ENCODE results near the gene PIGK.
"Not testable (repeated sequence)": the region's sequence is repeated elsewhere in the genome, so short reads cannot be mapped to it uniquely, and the experiment has no call there.

PIGK gene

DNA sequence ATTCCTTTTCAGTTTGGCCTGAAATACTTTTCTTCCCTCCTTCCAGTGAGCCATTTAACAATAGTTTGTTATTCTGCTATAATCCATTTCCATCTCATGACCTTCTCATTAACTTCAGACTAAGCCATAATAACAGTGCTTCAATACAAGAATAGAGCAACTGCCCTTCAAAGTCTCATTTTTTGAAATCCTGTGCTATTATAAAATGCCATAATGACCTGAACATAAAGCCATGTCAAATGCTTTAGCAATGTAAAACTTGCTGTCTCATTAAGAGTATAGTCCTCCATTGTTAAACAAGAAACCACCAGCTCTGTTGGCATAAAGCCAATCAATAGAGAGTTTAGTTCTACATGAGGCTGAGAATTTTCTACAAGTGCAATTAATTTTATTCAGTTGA lies 9.6 kb upstream of the PIGK start:
- no peak for TF ChIP-seq CTCF (IDR thresholded peaks at IDR 0.05; ENCODE audit: extremely low read depth, insufficient read depth, missing control alignments)
- no peak for DNase-seq (ENCODE audit: low spot score)
- in situ Hi-C loops (cut with MboI; ENCODE audit: low pct_unique_long_range_greater_than_20kb, low sequenced_read_pairs, unreplicated experiment), result no loop called here

DNA sequence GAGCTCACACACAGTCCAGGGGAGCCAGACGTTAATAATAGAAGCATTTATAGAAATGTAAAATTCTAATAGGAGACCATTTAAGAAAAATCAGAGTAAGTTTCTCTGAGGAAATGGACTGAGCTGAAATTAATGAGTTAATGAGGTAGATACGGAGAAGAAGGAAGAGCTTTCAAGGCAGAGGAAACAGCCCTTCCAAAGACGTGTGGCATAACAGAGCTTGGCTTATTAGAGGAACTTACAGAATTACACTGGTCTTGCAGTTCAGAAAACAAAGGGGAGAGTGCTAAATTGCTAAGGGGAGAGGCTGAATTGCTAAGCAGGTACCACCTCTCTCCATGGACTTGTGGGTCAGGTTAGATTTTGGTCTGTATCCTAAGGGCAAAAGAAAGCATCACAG lies 8.2 kb upstream of the PIGK start:
- in situ Hi-C loops (cut with MboI; ENCODE audit: low pct_unique_long_range_greater_than_20kb, low sequenced_read_pairs, unreplicated experiment), result no loop called here
- TF ChIP-seq CTCF (IDR thresholded peaks at IDR 0.05; ENCODE audit: extremely low read depth, insufficient read depth, missing control alignments), result no peak
- DNase-seq (ENCODE audit: low spot score), result no peak

- in situ Hi-C loops (cut with MboI; ENCODE audit: low pct_unique_long_range_greater_than_20kb, low sequenced_read_pairs, unreplicated experiment), result no loop called here
- DNase-seq (ENCODE audit: low spot score), result no peak
- no peak for TF ChIP-seq CTCF (IDR thresholded peaks at IDR 0.05; ENCODE audit: extremely low read depth, insufficient read depth, missing control alignments)
These were observed 3.3 kb upstream of the PIGK start for GRCh38 chr1:77222496-77222895.

- no peak for DNase-seq (ENCODE audit: low spot score)
- no peak for TF ChIP-seq CTCF (IDR thresholded peaks at IDR 0.05; ENCODE audit: extremely low read depth, insufficient read depth, missing control alignments)
- in situ Hi-C loops (cut with MboI; ENCODE audit: low pct_unique_long_range_greater_than_20kb, low sequenced_read_pairs, unreplicated experiment), result no loop called here
These were observed 1.6 kb upstream of the PIGK start for GRCh38 chr1:77220687-77221463.

DNA sequence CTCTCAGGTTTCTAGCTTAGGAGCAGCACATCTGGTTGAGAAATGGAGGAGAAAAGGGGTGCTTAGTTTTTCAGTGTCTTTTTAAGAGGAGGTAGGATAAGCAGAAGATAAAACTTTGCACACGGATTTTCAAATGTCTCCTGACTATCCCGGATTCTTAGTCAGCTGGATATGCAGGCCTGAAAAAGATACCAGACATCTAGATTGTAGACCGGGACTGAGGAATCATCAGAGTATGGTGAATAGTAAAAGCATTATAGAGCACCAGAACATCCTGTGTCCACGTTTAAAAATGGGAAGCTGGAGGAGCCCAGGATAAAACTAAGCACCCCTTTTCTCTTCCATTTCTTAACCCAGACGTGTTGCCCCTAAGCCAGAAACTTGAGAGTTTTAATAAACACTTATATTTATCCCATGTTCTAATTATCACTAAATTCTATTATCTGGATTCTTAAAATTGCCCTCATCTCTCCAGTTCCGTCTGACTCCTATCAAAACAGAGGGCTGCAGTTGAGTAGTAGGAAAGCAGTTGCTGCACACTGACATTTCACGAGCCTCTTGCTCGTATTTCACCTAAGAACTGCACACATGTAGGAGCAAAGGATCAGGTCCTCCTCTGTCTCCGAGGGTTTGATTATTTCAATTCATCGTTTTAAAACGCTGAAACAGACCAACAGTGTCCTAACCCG lies 609 bp downstream of the PIGK start:
- in situ Hi-C loops (cut with MboI; ENCODE audit: low pct_unique_long_range_greater_than_20kb, low sequenced_read_pairs, unreplicated experiment), result no loop called here
- no peak for TF ChIP-seq CTCF (IDR thresholded peaks at IDR 0.05; ENCODE audit: extremely low read depth, insufficient read depth, missing control alignments)
- DNase-seq (ENCODE audit: low spot score), result peak; percentile 3

GRCh38 chr1:77204043-77204442 lies 15.2 kb downstream of the PIGK start:
- in situ Hi-C loops (cut with MboI; ENCODE audit: low pct_unique_long_range_greater_than_20kb, low sequenced_read_pairs, unreplicated experiment), result not testable (repeated sequence)

GRCh38 chr1:77202751-77203150 lies 16.5 kb downstream of the PIGK start:
- in situ Hi-C loops (cut with MboI; ENCODE audit: low pct_unique_long_range_greater_than_20kb, low sequenced_read_pairs, unreplicated experiment), result no loop called here
- DNase-seq (ENCODE audit: low spot score), result no peak
- TF ChIP-seq CTCF (IDR thresholded peaks at IDR 0.05; ENCODE audit: extremely low read depth, insufficient read depth, missing control alignments), result no peak

More at GRCh38 chr1:77204043-77204442, 15.2 kb downstream of the PIGK start:
- DNase-seq (ENCODE audit: low spot score), result not testable (repeated sequence)

All from GM13977 (cell line).